GM12892 (cell line): ENCODE data around the gene OVCH2.

ENCODE experiments used
- POLR2A ChIP-seq: IDR thresholded peaks from 2 replicates; pipeline ENCODE4 v1.6.1; 2011; ENCODE audit warnings: low read depth, low read length, control low read depth
- POLR2AphosphoS5 ChIP-seq: IDR thresholded peaks from 2 replicates; pipeline ENCODE4 v1.6.1; 2011; ENCODE audit warnings: low read depth, low read length, control low read depth
- TAF1 ChIP-seq: IDR thresholded peaks from 2 replicates; pipeline ENCODE4 v1.6.1; 2011; ENCODE audit warnings: low read depth, mild to moderate bottlenecking, control low read depth, low read length, borderline replicate concordance

DNA sequence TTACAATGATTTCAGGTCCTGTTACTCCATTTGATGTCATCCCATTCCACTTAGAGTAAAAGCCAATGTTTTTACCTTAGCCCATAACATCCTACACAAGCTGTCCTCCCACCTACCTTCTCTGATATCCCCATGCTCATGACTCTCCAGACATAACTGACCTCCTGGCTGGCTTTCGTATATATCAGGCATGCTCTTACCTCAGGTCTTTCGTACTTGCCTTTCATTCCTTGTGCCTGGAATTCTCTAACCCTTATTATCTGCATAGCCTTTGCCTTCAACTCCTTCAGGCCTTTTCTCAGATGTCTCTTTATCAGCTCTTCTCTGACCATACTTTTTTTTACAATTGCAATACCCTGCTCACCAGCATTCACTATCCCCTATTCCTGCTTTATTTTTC lies 22.7 kb downstream of the OVCH2 start:
- no peak for TF ChIP-seq POLR2A
- no peak for TF ChIP-seq POLR2AphosphoS5
- no peak for TF ChIP-seq TAF1
